A673 (cell line): ENCODE data around the gene ANKRD44.

Experiments used
- EZH2 ChIP-seq: fragments of 200-600 bp; sonication (generic); IDR thresholded peaks from 2 replicates; pipeline ENCODE4 v1.6.1; 2017; ENCODE audit warnings: borderline replicate concordance, low read depth, mild to moderate bottlenecking, mixed read lengths, antibody characterized with exemption, low read length; ENCODE audit not compliant: poor library complexity, severe bottlenecking
- TF ChIP-seq, protein P1 (sequence below): fragments of 300-800, 200-600 bp; sonication (generic); conservative IDR thresholded peaks from 2 replicates; pipeline ENCODE4 v1.5.1; 2017; ENCODE audit warnings: low read depth, mild to moderate bottlenecking, antibody characterized with exemption, low read length, moderate library complexity, mixed read lengths

GRCh38 chr2:197211881-197212342 lies 98.7 kb downstream of the ANKRD44 start:
- TF ChIP-seq, protein P1, sequence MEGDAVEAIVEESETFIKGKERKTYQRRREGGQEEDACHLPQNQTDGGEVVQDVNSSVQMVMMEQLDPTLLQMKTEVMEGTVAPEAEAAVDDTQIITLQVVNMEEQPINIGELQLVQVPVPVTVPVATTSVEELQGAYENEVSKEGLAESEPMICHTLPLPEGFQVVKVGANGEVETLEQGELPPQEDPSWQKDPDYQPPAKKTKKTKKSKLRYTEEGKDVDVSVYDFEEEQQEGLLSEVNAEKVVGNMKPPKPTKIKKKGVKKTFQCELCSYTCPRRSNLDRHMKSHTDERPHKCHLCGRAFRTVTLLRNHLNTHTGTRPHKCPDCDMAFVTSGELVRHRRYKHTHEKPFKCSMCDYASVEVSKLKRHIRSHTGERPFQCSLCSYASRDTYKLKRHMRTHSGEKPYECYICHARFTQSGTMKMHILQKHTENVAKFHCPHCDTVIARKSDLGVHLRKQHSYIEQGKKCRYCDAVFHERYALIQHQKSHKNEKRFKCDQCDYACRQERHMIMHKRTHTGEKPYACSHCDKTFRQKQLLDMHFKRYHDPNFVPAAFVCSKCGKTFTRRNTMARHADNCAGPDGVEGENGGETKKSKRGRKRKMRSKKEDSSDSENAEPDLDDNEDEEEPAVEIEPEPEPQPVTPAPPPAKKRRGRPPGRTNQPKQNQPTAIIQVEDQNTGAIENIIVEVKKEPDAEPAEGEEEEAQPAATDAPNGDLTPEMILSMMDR = no peak
- no peak for TF ChIP-seq EZH2
